ENCODE measurements around the gene ADAMTS4. TPM values are rescaled to one million over a fixed set of nuclear protein-coding genes. Genes with fewer than 3 reads are reported as not detected.

ADAMTS4 gene
- total RNA-seq, 1 experiment from 2014 or later, result not detected

DNA sequence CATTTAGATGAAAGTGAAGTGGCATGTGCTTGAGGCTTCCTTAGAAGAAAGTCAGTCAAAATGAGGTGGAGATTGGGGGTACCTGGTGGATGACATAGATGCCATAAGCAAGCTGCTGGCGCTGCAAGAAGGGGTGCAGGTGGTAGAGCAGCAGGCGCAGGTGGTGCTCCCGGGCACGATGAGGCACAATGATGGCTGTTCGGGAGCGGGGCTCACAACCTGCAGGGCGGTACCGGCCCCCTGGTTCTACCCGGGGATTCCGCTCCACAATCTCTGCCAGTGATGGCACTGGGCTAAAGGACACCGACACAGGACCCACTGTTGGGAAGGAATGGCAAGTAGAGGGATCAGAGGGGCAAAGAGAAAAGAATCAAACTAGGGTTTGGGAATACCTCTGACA lies 23.9 kb downstream of the ADAMTS4 start:
- DNase-seq (ENCODE audit: low read depth), result no peak

DNA sequence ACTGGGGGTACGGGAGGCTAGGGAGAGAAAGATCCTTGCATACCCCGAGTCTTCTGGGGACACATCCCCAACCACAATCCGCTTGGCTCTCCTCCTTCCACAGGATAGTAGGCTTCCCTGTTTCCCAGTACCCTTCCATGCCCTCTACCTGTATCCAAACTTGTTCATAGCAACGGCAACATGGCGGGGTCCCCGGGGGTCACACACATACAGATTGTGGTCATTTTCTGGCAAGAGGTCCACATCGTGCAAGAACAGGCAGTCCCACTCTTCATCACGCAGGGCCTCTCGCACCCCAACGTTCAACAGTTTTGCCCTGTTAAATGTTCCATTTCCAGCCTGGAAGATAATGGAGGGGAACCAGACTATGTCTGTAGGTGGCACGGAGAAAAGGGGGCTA lies 25.1 kb downstream of the ADAMTS4 start:
- no peak for DNase-seq (ENCODE audit: low read depth)

DNA sequence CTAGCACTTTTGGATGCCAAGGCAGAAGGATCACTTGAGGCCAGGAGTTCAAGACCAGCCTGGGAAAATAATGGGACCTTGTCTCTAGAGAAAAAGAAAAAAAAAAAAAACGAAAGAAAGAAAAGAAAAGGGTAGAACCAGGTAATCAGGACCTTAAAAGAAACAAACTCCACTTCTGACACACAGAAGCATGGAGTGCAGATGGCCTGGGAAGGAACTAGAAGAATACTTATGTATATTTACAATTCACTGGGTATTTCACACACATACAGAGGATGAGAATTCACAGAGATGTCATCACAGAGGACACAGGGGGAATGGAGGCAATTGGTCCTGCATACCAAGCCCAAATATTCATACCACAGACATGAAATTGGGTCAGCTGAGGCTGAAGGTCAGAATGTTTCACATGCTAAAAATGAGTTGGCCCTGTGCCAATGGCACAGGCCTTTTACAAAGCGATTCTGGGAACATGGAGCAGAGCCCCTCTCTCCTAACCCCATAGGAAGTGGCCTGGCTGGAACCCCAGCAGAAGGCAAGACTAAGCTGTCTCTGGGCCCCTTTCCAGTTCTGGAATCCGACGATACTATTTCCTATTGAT lies 26.0 kb downstream of the ADAMTS4 start:
- DNase-seq (ENCODE audit: low read depth), result no peak

DNA sequence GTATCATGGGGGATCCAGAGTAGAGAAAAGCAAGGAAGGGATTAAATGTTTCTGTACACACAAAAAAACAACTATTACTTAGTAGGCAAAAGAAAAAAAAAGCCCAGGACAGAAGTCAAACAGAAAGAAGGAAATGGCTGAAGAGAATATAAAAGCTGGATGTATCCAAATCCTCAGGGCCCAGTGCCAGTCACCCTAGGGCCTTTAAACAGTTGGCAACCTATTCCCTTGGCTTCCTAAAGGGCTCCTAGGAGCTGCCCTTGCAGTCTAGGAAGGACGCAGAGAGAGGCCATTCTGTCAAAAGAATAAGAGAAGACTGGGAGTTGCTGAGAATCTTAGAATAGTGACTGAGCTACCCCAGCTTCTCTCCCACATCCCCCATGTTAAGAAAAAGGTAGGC lies 26.5 kb downstream of the ADAMTS4 start:
- no peak for DNase-seq (ENCODE audit: low read depth)

DNA sequence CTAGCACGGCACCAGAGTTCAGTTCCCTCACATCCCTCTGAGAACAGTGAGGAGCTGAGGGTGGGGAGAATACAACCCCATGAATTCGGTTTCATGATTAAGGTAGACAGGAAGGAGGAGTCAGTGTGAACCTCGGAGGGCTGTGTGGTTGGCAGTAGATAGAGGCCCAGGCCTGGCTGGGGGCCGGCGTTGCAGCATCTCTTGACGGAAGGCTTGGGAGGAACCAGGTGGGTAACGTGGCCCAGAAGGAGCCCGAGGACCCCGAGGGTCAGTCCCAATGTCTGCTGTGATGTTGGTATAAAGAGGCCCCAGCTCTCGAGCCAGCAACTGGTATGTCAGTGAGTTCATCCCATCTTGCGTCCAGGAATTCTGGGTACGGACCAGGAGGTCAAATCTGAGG lies 27.2 kb downstream of the ADAMTS4 start:
- no peak for DNase-seq (ENCODE audit: low read depth)

DNA sequence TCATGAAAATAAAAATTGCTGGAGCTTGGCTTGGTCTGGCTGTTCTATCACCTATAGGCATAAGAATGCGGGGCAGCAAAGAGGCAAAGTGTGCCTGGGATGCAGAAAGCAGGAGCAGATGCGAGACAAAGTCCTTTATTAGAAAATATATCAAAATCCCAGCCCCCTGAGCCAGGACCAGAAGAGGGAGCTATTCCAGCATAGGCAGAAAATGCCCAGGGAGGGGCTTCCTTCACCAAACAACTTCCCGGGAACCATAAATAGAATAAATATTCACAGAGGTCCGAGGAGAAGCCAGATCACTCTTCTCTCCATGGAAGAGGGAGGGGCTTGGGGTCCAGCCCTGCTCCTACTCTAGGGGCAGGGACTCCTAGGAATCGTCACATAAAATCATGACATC lies 27.7 kb downstream of the ADAMTS4 start:
- no peak for DNase-seq (ENCODE audit: low read depth)

DNA sequence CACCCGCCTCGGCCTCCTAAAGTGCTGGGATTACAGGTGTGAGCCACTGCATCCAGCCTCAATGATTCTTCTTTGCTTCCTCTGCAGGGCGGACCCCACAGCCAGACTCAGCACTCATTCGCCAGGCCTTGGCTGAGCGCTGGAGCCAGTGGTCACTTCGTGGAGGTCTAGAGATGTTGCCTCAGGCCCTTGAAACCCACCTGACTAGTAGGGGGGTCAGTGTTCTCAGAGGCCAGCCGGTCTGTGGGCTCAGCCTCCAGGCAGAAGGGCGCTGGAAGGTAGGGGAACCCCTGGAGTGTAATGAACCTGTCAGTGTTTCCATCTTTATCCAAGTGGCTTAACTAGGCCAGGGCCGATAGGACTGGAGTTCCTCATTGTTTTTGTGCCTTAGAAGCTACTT lies 29.9 kb downstream of the ADAMTS4 start:
- no peak for DNase-seq (ENCODE audit: low read depth)

DNA sequence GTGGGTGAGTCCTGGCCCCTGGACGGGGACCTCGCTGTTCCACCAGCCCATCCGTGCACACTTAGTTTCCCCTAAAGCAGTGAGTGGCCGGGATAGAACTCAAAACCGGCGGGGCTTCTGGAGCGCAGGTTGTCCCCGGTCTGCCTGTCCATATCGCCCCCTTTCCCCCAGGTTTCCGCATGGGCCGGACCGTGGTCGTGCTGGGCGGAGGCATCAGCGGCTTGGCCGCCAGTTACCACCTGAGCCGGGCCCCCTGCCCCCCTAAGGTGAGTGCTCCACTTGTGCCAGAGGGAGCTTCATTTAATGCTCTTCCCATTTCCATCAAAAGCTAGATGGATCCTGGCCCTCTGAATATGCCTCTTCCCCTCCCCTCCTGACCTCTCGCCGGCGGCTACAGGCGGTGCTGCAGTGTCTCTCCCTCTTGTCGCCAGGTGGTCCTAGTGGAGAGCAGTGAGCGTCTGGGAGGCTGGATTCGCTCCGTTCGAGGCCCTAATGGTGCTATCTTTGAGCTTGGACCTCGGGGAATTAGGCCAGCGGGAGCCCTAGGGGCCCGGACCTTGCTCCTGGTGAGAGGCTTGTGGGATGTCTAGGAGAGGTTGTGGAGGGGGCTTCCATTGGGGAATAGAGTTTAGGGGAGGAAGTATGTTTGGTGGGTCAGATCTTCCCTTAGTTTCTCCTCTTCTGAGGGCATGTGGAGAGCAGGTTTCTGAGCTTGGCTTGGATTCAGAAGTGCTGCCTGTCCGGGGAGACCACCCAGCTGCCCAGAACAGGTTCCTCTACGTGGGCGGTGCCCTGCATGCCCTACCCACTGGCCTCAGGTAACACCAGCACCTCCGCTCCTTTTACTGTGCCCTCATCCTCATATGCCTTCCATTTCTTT lies 31.9 kb downstream of the ADAMTS4 start:
- no peak for DNase-seq (ENCODE audit: low read depth)

DNA sequence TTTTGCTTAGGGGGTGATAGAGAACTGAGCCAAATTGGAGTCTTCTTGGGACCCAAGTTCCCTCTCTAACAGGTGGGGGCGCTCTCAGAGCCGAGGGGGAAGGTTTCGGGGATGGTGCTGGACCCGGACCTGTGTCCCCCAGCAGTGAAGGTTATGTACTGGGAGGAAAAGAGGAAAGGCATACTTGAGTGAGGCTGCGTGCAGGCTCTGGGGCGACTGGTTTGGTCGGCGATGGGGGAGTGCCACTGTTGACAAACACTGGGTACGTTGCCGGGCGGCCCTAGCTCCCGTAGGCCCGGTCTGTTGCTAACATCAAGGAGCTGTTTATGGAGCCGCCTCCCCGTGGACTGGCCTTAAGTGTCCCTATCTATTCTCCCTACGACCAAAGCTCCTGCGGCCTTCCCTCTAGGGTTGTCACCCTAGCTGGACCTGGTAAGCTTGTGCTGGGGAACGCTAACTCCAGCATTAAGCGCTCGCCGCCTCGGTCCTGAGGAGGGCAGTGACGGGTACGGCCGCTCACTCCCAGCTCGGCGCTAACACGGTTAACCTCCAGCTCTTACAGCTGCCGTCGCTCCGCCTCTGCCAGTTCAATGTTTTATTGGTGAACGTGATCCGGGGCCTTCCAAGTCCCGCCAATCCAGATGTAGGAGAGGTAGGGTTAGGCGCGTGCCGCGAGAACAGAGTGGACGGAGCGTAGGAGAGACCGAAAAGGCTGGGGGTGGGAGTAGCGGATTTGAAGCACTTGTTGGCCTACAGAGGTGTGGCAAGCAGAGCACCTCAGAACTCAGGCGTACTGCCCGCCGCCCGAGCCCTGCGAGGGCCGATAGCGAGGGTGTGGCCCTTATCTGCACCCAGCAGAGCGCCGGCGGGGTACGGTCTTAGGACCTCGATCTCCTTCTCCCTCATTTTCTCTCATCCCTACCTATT lies 32.8 kb downstream of the ADAMTS4 start, which contains the start of gene PPOX:
PPOX (plus strand) TSS at position 685 of the 927 bp plus-strand sequence. CDS start 422 bp downstream, outside the sequence.
- DNase-seq (ENCODE audit: low read depth), result peak; percentile 98

DNA sequence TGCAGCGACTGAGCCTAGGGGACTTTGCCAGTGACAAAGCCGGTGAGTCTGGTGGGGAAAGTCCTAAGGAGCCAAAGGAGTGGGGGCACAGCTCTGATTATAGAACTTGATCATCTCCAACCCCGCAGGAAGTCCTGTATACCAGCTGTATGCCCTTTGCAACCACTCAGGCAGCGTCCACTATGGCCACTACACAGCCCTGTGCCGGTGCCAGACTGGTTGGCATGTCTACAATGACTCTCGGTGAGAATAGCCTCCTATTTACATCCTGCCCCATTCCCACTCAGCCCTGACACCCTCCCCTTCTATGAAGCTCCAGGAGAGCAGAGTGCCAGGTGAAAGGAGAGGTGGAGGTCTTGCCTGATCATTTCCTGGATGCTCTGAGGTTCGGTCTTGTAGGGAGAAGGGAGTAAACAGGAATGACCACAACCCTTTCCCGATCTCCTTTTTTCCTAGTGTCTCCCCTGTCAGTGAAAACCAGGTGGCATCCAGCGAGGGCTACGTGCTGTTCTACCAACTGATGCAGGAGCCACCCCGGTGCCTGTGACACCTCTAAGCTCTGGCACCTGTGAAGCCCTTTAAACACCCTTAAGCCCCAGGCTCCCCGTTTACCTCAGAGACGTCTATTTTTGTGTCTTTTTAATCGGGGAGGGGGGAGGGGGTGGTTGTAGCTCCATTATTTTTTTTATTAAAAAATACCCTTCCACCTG lies 33.8 kb downstream of the ADAMTS4 start:
- DNase-seq (ENCODE audit: low read depth), result no peak

DNA sequence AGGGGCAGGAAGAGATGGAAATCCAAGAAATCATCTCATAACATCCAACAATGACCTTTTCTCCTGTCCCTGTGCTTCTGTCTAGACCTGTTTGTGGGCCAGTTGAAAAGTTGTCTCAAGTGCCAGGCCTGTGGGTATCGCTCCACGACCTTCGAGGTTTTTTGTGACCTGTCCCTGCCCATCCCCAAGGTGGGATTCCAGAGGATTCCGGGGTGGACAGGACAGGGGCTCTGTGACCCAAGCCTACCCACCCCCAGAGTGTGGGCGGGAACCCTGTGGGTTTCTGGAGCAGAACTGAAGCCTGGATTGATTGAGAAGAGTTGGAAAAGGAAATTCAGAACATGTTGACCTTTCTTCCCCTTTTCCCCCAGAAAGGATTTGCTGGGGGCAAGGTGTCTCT lies 35.1 kb downstream of the ADAMTS4 start:
- DNase-seq (ENCODE audit: low read depth), result no peak

DNA sequence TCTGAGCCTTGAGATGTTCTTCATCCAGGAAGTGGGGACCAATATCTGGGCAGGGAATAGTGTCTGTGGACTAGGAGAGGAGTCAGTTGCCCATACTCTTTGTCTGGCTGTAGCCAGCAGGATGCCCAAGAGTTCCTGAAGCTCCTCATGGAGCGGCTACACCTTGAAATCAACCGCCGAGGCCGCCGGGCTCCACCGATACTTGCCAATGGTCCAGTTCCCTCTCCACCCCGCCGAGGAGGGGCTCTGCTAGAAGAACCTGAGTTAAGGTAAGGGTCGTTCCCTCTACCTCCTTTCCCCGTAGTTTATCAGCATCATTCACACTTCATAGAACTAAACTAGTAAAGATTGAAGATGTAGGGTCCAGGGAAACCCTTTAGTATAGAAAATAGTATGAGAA lies 36.0 kb downstream of the ADAMTS4 start:
- DNase-seq (ENCODE audit: low read depth), result no peak

DNA sequence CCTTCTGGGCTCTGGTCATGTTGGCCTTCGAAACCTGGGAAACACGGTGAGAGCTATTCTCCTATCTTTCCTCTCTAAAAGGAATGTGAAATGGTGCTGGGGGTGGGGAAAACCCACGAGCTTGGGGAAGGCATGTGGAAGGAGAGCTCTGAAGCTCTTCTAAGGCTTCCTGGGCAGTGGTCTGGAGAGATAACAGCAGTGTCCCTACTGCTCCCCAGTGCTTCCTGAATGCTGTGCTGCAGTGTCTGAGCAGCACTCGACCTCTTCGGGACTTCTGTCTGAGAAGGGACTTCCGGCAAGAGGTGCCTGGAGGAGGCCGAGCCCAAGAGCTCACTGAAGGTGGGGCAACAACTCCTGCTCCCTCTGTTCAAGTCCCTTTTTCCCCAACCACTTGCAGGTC lies 36.8 kb downstream of the ADAMTS4 start:
- no peak for DNase-seq (ENCODE audit: low read depth)

DNA sequence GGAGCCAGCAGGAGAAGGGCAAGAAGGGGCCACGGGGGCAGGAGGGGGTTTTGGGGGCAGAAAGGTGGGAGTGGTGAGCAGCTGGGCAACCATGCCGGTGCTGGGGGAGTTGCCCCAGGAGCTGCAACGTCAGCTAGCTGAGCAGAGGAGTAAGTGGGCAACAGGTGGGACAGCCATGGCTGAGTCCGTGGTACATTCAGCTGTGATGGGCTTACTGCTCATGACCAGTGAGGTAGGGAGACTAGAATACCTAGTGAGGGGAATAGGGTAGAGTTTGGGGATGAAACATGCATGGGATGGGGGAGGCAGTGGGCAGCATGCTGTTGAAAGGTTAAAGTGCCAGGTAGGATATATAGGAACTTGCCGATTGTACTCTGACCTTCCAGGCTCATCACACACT lies 37.2 kb downstream of the ADAMTS4 start:
- DNase-seq (ENCODE audit: low read depth), result no peak

DNA sequence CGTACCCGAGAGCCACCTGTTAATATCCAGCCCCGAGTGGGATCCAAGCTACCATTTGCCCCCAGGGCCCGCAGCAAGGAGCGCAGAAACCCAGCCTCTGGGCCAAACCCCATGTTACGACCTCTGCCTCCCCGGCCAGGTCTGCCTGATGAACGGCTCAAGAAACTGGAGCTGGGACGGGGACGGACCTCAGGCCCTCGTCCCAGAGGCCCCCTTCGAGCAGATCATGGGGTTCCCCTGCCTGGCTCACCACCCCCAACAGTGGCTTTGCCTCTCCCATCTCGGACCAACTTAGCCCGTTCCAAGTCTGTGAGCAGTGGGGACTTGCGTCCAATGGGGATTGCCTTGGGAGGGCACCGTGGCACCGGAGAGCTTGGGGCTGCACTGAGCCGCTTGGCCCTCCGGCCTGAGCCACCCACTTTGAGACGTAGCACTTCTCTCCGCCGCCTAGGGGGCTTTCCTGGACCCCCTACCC lies 38.1 kb downstream of the ADAMTS4 start:
- no peak for DNase-seq (ENCODE audit: low read depth)

DNA sequence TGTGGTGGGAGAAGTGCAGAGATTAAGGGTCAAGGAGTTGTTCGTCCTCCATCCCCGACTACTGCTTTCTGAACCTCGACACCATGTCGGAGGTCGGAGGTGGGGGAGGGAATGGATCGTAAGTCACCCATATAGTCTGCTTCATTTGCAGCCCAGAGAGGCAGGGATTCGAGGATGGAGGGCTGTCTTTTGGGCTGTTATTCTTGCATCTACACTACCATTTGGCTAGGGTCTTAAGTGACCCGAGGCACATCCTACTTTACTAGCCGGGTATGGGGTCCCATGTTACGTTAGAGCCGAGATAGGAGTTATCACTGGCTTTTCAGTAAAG lies 39.0 kb downstream of the ADAMTS4 start:
- no peak for DNase-seq (ENCODE audit: low read depth)

DNA sequence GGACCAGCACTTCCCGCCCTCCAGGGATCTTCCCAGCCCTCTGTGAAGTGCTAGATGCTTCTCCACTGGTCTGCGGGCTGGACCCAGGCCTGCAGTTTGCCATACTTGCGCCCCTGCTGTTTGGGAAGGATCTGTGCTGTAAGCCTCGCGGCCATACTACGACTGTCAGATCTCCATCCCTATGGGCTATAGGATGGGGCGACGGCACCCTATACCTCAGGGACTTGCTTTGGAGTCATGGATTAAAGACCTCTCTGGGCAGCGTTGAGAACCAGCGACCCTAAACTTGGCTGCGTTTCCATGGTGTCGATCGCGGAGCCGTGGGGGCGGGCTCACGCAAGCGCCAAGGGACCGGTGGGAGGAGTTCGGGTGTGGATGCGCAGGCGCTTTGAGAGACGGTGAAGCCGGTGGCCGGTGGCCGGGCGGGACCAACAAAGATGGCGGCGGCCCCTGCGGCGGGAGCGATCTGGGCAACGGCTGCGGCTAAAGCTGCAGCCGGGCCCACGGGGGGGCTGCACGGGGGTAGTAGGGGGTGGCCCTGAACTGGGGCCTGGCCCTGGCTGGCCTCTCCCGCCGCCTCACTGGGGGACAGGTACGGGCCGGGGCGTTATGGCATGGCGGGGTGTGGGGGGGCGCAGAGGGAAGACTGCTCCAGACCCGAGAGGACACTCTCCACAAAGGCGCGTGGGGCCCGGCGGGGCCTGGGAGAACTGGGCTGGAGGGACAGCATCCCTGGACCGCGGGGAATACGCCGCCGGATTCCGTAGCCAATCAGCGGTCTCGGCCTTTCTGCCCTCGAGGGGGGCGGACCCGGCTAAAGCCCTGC lies 39.6 kb downstream of the ADAMTS4 start, which contains the start of gene USP21:
USP21 (plus strand) TSS at position 414 of the 826 bp plus-strand sequence. CDS start 1,141 bp downstream, outside the sequence.
- DNase-seq (ENCODE audit: low read depth), result peak; percentile 78

DNA sequence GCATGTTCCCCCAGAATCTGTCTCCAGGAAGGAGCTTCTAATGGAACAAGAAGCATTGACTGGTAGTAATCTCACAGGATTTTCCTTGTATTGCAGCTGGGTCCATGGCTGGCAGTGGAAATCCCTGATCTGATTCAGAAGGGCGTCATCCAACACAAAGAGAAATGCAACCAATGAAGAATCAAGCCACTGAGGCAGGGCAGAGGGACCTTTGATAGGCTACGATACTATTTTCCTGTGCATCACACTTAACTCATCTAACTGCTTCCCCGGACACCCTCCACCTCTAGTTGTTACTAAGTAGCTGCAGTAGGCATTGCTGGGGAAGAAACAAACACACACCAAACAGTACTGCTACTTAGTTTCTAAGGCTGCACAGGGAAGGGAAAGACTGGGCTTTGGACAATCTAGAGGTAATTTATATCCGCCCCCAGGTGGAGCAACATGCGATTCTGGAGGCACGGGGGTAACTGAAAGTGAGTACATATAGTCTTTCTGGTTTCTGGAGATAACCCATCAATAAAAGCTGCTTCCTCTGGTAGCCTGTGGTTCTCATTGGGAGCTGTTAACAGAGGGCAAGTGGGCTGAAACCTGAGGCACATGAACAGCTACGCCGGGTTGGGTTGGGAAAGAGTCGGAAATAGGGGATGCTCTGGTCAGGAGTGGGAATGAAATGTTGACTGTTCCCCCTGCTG lies 40.4 kb downstream of the ADAMTS4 start:
- DNase-seq (ENCODE audit: low read depth), result no peak

DNA sequence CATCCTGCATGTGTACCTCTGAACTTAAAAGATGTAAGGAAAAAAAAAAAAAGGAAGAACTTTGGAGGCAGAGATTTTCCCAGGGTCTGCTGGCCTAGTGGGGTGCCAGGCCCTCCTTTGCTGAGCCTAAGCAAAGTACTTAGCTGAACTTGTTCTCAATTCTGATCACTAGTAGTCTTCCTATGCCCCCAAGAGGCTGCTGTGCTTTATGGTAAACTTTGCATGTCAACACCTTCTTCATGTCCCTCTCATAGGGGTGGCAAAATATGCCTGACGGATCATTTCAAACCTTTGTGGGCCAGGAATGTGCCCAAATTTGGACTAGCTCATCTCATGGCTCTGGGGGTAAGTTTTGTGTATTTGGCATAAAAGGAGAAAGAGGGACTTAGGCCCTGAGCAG lies 41.0 kb downstream of the ADAMTS4 start:
- DNase-seq (ENCODE audit: low read depth), result no peak

All from HT1080 (cell line).